HepG2 (cell line): ENCODE results near the gene RORC. TPM values are rescaled to one million over a fixed set of nuclear protein-coding genes. Genes with fewer than 3 reads are reported as not detected.
A peak's percentile ranks its signal among the peaks of the same experiment; 100 is the strongest.

Experiments
- SATB2 ChIP-seq: sonication (generic); formaldehyde crosslinking; IDR thresholded peaks from 2 replicates; pipeline ENCODE4 v1.5.0; 2020; ENCODE audit warnings: missing genetic modification reagents
- THAP9 ChIP-seq: sonication (generic); formaldehyde crosslinking; IDR thresholded peaks from 2 replicates; pipeline ENCODE4; 2020; ENCODE audit warnings: missing genetic modification reagents, mild to moderate bottlenecking, borderline replicate concordance
- ZNF333 ChIP-seq: sonication (generic); formaldehyde crosslinking; IDR thresholded peaks from 2 replicates; pipeline ENCODE4 v1.4.0; 2020; ENCODE audit warnings: mild to moderate bottlenecking, missing genetic modification reagents, borderline replicate concordance
- ZNF563 ChIP-seq: sonication (generic); formaldehyde crosslinking; IDR thresholded peaks from 2 replicates; pipeline ENCODE4 v1.8.0; 2022; ENCODE audit warnings: mild to moderate bottlenecking, moderate library complexity, missing genetic modification reagents
- ZNF564 ChIP-seq: sonication (generic); formaldehyde crosslinking; IDR thresholded peaks from 2 replicates; pipeline ENCODE4 v1.8.1; 2023; ENCODE audit warnings: mild to moderate bottlenecking, missing genetic modification reagents
- ZUFSP ChIP-seq: sonication (generic); formaldehyde crosslinking; IDR thresholded peaks from 2 replicates; pipeline ENCODE4 v1.9.0; 2021; ENCODE audit warnings: missing genetic modification reagents, mild to moderate bottlenecking, borderline replicate concordance
- polyA plus RNA-seq, 8 experiments: library from polyadenylated mRNA; depleted of rRNA in 3 of 8; stranded (reverse) in 7 of 8; unstranded in 1 of 8; fragments of >200 nt; fragmentation: Illumina TruSeq in 4 of 8; extraction: Trizol in 4 of 8; gene quantifications; 2 replicates each; pipeline versions ENCODE4 v1.2.1 to v1.2.3, GENCODE V29; 2011 to 2016; ENCODE audit warnings: low read depth in 4 of 8, missing spikeins in 1 of 8, mixed read lengths in 1 of 8; ENCODE audit not compliant: insufficient read depth in 1 of 8
- total RNA-seq, 5 experiments: library from RNA; depleted of rRNA; stranded (reverse); fragments of >200 nt; fragmentation: Illumina TruSeq; extraction: Trizol; gene quantifications; 2 replicates each; pipeline ENCODE4 v1.2.3, GENCODE V29; 2016; ENCODE audit warnings: low read depth in 1 of 5
- TF ChIP-seq, protein P1 (sequence below), 2 experiments: fragments of 450-650 bp in 1 of 2; sonication (generic) in 1 of 2; formaldehyde crosslinking in 1 of 2; IDR thresholded peaks; 2 replicates each; pipeline versions ENCODE4 v1.6.1 to v1.8.0; 2016 to 2022; ENCODE audit warnings: antibody characterized with exemption in 1 of 2, mild to moderate bottlenecking in 1 of 2, missing genetic modification reagents in 1 of 2
- TF ChIP-seq, protein P2 (sequence below): sonication (generic); formaldehyde crosslinking; IDR thresholded peaks from 2 replicates; pipeline ENCODE4 v1.4.0; 2020; ENCODE audit warnings: missing genetic modification reagents

The RORC gene
- total and polyA plus RNA-seq, 2 of the 13 experiments (the other 11 are each of a cell fraction or from before 2014, with no cell fraction given): 2.5 to 6.5 TPM

GRCh38 chr1:151762941-151763921 is 68.4 kb downstream of the RORC start, which contains the start of gene MRPL9 (continued):
- TF ChIP-seq, protein P1, sequence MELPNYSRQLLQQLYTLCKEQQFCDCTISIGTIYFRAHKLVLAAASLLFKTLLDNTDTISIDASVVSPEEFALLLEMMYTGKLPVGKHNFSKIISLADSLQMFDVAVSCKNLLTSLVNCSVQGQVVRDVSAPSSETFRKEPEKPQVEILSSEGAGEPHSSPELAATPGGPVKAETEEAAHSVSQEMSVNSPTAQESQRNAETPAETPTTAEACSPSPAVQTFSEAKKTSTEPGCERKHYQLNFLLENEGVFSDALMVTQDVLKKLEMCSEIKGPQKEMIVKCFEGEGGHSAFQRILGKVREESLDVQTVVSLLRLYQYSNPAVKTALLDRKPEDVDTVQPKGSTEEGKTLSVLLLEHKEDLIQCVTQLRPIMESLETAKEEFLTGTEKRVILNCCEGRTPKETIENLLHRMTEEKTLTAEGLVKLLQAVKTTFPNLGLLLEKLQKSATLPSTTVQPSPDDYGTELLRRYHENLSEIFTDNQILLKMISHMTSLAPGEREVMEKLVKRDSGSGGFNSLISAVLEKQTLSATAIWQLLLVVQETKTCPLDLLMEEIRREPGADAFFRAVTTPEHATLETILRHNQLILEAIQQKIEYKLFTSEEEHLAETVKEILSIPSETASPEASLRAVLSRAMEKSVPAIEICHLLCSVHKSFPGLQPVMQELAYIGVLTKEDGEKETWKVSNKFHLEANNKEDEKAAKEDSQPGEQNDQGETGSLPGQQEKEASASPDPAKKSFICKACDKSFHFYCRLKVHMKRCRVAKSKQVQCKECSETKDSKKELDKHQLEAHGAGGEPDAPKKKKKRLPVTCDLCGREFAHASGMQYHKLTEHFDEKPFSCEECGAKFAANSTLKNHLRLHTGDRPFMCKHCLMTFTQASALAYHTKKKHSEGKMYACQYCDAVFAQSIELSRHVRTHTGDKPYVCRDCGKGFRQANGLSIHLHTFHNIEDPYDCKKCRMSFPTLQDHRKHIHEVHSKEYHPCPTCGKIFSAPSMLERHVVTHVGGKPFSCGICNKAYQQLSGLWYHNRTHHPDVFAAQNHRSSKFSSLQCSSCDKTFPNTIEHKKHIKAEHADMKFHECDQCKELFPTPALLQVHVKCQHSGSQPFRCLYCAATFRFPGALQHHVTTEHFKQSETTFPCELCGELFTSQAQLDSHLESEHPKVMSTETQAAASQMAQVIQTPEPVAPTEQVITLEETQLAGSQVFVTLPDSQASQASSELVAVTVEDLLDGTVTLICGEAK (IDR thresholded peaks at IDR 0.05): no peak
- TF ChIP-seq, protein P1 (CRISPR knock-in tag; IDR thresholded peaks at IDR 0.05): peak; percentile 83
- TF ChIP-seq, protein P2, sequence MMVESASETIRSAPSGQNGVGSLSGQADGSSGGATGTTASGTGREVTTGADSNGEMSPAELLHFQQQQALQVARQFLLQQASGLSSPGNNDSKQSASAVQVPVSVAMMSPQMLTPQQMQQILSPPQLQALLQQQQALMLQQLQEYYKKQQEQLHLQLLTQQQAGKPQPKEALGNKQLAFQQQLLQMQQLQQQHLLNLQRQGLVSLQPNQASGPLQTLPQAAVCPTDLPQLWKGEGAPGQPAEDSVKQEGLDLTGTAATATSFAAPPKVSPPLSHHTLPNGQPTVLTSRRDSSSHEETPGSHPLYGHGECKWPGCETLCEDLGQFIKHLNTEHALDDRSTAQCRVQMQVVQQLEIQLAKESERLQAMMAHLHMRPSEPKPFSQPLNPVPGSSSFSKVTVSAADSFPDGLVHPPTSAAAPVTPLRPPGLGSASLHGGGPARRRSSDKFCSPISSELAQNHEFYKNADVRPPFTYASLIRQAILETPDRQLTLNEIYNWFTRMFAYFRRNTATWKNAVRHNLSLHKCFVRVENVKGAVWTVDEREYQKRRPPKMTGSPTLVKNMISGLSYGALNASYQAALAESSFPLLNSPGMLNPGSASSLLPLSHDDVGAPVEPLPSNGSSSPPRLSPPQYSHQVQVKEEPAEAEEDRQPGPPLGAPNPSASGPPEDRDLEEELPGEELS (CRISPR knock-in tag): peak; percentile 20; the same call in 1 of the 2 replicates
- TF ChIP-seq ZUFSP (CRISPR knock-in tag) (no peak), SATB2 (CRISPR knock-in tag) (0 out of 2 replicates have a peak, but pooled peaks have one; percentile 67), ZNF333 (CRISPR knock-in tag) (no peak), ZNF564 (no peak; the same call in 1 of the 2 replicates), ZNF563 (0 out of 2 replicates have a peak, but pooled peaks have one; percentile 65), THAP9 (CRISPR knock-in tag) (peak; percentile 91)
